Pancreas (tissue), 10 donors: Measurements from ENCODE around the gene MOSPD3. TPM values are rescaled to one million over a fixed set of nuclear protein-coding genes. Genes with fewer than 3 reads are reported as not detected.

Experiments used
- ATAC-seq, 4 donors: fragments of 200-7000 bp; cut with Tn5 transposase; one replicate each; pipeline versions ENCODE4 v1.8.0 to v1.9.1; 2020; ENCODE audit warnings: mild to moderate bottlenecking in 4 of 4, moderate library complexity in 4 of 4
- DNase-seq, 6 donors: peaks; one replicate each; pipeline ENCODE4 v3.0.0-alpha.2; 2020
- FAIRE-seq: peaks from 2 replicates; lab custom pipeline; 2012; peaks lifted over from hg19 to GRCh38; lab: Jason Lieb, UNC
- H3K27ac ChIP-seq, 4 donors: fragments of 200-600 bp; sonication (generic); 1 replicate in 3 of 4; 2 replicates in 1 of 4; pipeline versions ENCODE4 v1.5.0 to v1.8.0; 2020
- H3K27me3 ChIP-seq, 4 donors: fragments of 200-600 bp; one replicate each; pipeline ENCODE4 v1.8.0; 2021
- H3K36me3 ChIP-seq, 3 donors: fragments of 200-600 bp; sonication (generic) in 1 of 3; one replicate each; pipeline versions ENCODE4 v1.5.0 to v1.8.0; 2020 to 2021
- H3K4me1 ChIP-seq, 3 donors: fragments of 200-600 bp; one replicate each; pipeline ENCODE4 v1.8.0; 2021
- H3K4me3 ChIP-seq, 4 donors: fragments of 200-600 bp; sonication (generic) in 2 of 4; one replicate each; pipeline versions ENCODE4 v1.5.0 to v1.8.0; 2020 to 2021
- H3K9me3 ChIP-seq, 4 donors: fragments of 200-600 bp; one replicate each; pipeline ENCODE4 v1.8.0; 2021
- WGBS, 2 donors: extraction: QIAGEN DNeasy Blood & Tissue Kit; methylation state at CpG; one replicate each; pipeline ENCODE4 v1.1.7; 2013; 5-methylcytosine and 5-hydroxymethylcytosine counted together
- intact Hi-C, 3 donors: fragments of 100-400 bp; cut with DNase I; formaldehyde crosslinking; loops; one replicate each; pipeline versions ENCODE4 v1.11.1 to v1.14.2; 2022
- polyA plus RNA-seq, 2 donors: library from polyadenylated mRNA; stranded (reverse); fragments of 200-250 nt; gene quantifications; one replicate each; pipeline ENCODE4 v1.2.3, GENCODE V29; 2013
- total RNA-seq, 6 donors: library from RNA; stranded (reverse); fragmentation: NEBNext Ultra II Directional in 4 of 6; extraction: Animal tissue kit (Norgen Biotek cat#: 25700) in 4 of 6; gene quantifications; one replicate each; pipeline versions ENCODE4 v1.2.1 to v1.2.4, GENCODE V29; 2021 to 2023
- TF ChIP-seq, protein P1 (sequence below), 4 donors: fragments of 200-600 bp; sonication (generic) in 3 of 4; IDR thresholded peaks; one replicate each; pipeline versions ENCODE4 v1.5.0 to v1.8.0; 2021; ENCODE audit warnings: antibody characterized with exemption in 4 of 4
- donor health status: healthy with polysubstance abuse.
- donor health status: DM: no; HTN: no; CAD: no; lungs with moderate emphysema.
- donor health status: DM: no; HTN: no; CAD: no.
- donor health status: control.
- donor health status: control.
- donor health status: Bipolar disorder and iron deficiency.
- donor health status: DM: yes; HTN: yes; CAD: no.
- donor health status: DM: no; HTN: no; CAD: no.
- donor health status: DM: no; HTN: no; CAD: no.
- donor health status: DM: yes; HTN: yes; CAD: no.

MOSPD3 gene
- total and polyA plus RNA-seq, 8 donors = 6.8 to 19.7 (median 10.3) TPM

DNA sequence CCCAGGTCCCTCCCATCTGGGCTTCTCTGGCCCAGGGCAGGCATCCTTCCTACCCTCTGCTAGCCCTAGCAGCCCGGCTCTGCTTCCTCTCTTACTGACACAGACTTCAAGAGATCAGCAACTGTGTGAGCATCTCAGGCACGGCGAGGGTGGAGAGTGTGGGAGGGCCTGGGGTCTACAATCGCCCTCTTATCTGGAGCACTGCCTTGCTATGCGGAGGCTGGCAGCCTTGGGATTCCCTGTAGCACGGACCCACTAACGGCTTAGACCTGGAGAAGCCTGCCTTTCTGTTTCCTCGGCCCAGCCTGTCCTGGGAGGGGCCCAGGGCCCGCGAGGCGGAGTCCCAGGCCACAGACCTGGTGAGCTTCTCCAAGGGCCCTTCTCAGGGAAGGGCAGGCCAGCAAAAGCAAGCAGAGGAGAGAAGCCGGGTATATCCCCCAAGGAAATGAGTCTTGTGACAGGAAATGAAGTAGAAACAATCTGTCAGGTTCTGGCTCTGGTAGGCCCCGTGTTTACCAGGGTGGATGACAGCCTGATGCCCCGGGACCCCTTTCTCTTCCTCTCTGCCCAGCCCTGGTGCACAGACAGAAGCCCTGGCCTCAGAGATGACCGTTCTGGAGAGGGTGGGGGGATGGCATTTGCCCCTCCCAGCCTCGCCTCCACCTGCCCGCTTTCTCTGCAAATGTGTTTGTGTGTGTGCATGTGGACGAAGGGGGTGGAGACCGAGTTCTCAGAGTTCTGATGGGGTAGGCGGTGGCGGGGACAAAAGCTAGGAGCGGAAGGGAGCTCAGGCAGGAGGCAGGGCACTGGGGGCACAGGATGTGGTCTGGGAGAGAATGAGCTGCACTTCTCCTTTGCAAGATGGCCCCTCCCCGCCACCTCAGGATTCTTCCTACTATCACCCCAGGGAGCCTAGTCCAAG is 28.9 kb upstream of the MOSPD3 start:
- 34 to 38% methylated on average over 23 of the region's 23 CpGs for WGBS, 2 donors
- TF ChIP-seq, protein P1, sequence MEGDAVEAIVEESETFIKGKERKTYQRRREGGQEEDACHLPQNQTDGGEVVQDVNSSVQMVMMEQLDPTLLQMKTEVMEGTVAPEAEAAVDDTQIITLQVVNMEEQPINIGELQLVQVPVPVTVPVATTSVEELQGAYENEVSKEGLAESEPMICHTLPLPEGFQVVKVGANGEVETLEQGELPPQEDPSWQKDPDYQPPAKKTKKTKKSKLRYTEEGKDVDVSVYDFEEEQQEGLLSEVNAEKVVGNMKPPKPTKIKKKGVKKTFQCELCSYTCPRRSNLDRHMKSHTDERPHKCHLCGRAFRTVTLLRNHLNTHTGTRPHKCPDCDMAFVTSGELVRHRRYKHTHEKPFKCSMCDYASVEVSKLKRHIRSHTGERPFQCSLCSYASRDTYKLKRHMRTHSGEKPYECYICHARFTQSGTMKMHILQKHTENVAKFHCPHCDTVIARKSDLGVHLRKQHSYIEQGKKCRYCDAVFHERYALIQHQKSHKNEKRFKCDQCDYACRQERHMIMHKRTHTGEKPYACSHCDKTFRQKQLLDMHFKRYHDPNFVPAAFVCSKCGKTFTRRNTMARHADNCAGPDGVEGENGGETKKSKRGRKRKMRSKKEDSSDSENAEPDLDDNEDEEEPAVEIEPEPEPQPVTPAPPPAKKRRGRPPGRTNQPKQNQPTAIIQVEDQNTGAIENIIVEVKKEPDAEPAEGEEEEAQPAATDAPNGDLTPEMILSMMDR (IDR thresholded peaks at IDR 0.05) = no peak
- no peak for FAIRE-seq
- ATAC-seq = no peak
- Histone ChIP-seq H3K27me3 (no peaks in the 10 kb centered on the region), H3K4me3 (peak overlapping the region in 2 of 4 donors; percentile 85 to 100), H3K36me3 (peaks cover 3 to 25% (median 17%) of the 10 kb centered on the region in 3 donors), H3K27ac (peak overlapping the region; percentile 98 to 100 (median 99)), H3K4me1 (peaks cover 19 to 28% (median 24%) of the 10 kb centered on the region in 3 donors), H3K9me3 (no peaks in the 10 kb centered on the region)
- DNase-seq = peak in 4 of 6 donors; percentile 6 to 74 (median 68)
- intact Hi-C loops = no loop called here

DNA sequence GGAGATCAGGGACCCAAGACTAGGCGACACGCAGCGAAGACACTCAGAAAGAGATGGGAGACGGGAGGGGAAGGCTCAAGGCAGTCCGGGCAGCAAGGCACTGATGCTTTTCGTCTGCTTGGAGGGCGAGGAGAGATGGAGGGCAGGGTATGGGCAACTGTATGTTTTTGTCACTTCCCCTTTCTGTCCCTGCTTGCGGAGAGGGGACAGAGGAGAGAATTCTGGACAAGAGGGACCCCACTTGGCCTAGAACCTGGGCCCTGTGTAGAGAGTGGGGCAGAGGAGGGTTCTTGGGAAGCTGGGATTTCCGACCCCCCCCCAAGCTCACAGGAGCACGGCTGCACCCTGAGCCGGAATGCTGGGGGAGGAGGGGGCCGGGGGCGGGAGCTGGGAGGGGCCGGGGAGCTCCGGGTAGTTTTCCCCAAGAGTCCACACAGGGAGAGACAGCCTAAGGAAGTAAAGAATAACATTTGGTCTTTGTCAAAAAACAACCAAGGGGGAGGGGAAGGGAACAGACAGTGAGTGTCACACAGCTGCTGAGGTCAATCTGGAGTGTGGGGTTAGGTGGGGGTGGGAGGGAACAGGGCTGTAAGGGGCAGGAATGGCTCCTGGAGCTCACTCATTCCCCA is 28.2 kb upstream of the MOSPD3 start:
- TF ChIP-seq, protein P1 (IDR thresholded peaks at IDR 0.05) = no peak
- DNase-seq (peak in 1 of 6 donors; percentile 31), ATAC-seq (no peak), FAIRE-seq (no peak)
- Histone ChIP-seq H3K36me3 (peaks cover 3 to 22% (median 13%) of the 10 kb centered on the region in 3 donors), H3K27ac (peak overlapping the region; percentile 98 to 100 (median 99)), H3K27me3 (no peaks in the 10 kb centered on the region), H3K9me3 (no peaks in the 10 kb centered on the region), H3K4me1 (peaks cover 19 to 28% (median 24%) of the 10 kb centered on the region in 3 donors), H3K4me3 (peak overlapping the region in 3 of 4 donors; percentile 85 to 100 (median 99))
- intact Hi-C loops = no loop called here
- WGBS, 2 donors = 42 to 47% methylated on average over 15 of the region's 15 CpGs

GRCh38 chr7:100584683-100585510 is 27.4 kb upstream of the MOSPD3 start:
- 1 to 2% methylated on average over 18 to 20 of the region's 20 CpGs for WGBS, 2 donors
- H3K27ac ChIP-seq = peak overlapping the region; percentile 98 to 100 (median 99)
- H3K27me3 ChIP-seq = no peaks in the 10 kb centered on the region
- ATAC-seq = peak; percentile 0 to 13 (median 0)
- H3K4me1 ChIP-seq = peaks cover 19 to 28% (median 24%) of the 10 kb centered on the region in 3 donors
- no peak for FAIRE-seq
- H3K9me3 ChIP-seq = no peaks in the 10 kb centered on the region
- peaks cover 2 to 15% (median 13%) of the 10 kb centered on the region in 3 donors for H3K36me3 ChIP-seq
- peak in 5 of 6 donors; percentile 75 to 81 (median 77) for DNase-seq
- peak overlapping the region; percentile 85 to 100 (median 98) for H3K4me3 ChIP-seq
- intact Hi-C loops = no loop called here
- TF ChIP-seq, protein P1 (IDR thresholded peaks at IDR 0.05) = no peak

DNA sequence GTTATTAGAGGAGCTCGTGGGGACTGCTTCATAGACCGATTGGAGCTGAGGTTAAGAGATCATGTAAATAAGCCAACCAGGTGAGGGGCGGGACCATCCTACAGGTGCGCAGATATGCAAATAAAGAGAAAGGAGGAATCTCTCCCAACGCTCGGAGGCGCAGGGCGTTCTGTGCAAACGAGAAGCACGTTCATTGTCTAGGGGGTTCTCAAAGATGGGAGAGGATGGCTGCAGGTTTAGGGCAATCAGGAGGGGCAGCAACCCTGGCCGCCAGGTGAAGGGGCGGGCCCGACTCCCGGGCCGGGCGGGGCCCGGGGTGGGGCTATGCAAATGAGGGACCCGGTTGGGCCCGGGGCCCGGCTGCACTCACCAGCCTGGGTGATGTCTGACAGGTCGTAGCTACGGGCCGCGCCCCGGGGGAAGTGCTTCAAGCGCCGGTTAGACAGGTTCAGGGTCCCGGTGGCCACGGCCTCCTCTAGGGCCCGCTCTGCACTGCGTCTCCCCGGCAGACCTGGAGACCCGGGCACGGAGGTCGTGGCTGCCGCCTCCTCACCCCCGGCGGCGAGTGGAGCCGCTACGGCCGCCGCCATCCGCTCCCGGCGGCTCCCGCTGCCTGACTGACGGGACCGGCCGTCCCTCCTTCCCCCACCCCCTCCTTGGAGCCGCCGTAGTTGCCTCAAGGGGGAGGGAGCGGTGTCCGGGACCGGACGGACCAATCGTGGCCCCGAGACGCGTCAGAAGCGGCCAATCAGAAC is 26.7 kb upstream of the MOSPD3 start, which contains the start of gene LRCH4:
Gene LRCH4, minus strand, starts transcription at position 619 of the 755 bp plus-strand sequence. Its CDS starts 29 bp downstream, at position 590.
- Histone ChIP-seq H3K4me1 (peaks cover 19 to 28% (median 24%) of the 10 kb centered on the region in 3 donors), H3K9me3 (no peaks in the 10 kb centered on the region), H3K36me3 (peaks cover 0 to 13% (median 13%) of the 10 kb centered on the region in 3 donors), H3K27ac (peak within 1 kb of the TSS; percentile 98 to 100 (median 99)), H3K4me3 (peak within 1 kb of the TSS; percentile 85 to 100 (median 98)), H3K27me3 (no peaks in the 10 kb centered on the region)
- 0 to 1% methylated on average over 33 to 61 of the region's 61 CpGs for WGBS, 2 donors
- FAIRE-seq (no peak), ATAC-seq (peak; percentile 46 to 86 (median 68)), DNase-seq (peak in 5 of 6 donors; percentile 67 to 98 (median 74))
- intact Hi-C loops = no loop called here
- TF ChIP-seq, protein P1 (IDR thresholded peaks at IDR 0.05) = no peak
